RWPE2 (cell line): ENCODE results near the gene TXNDC12.
A peak's percentile ranks its signal among the peaks of the same experiment; 100 is the strongest.

Experiments used
- ATAC-seq: fragments of 200-7000 bp; cut with Tn5 transposase; 3 replicates; pipeline ENCODE4 v1.9.1; 2021; ENCODE audit warnings: low read depth
- DNase-seq: peaks from one replicate; pipeline ENCODE4 v3.0.0-alpha.2; 2020; ENCODE audit warnings: low spot score
- H3K27ac ChIP-seq: fragments of 450-650 bp; 2 replicates; pipeline ENCODE4 v1.5.1; 2017; ENCODE audit warnings: mild to moderate bottlenecking; ENCODE audit not compliant: poor library complexity, severe bottlenecking
- H3K27me3 ChIP-seq: fragments of 250-450 bp; sonication (Bioruptor Pico); 2 replicates; pipeline ENCODE4 v1.5.1; 2021; ENCODE audit warnings: mild to moderate bottlenecking, moderate library complexity; ENCODE audit not compliant: insufficient read depth, poor library complexity, severe bottlenecking
- H3K36me3 ChIP-seq: fragments of 250-450 bp; sonication (Bioruptor Pico); 2 replicates; pipeline ENCODE4 v1.5.1; 2020; ENCODE audit warnings: low read depth, mild to moderate bottlenecking, moderate library complexity
- H3K4me1 ChIP-seq: fragments of 250-450 bp; sonication (Bioruptor Pico); 2 replicates; pipeline ENCODE4 v1.5.1; 2021; ENCODE audit warnings: mild to moderate bottlenecking, moderate library complexity; ENCODE audit not compliant: insufficient read depth, poor library complexity, severe bottlenecking
- H3K4me3 ChIP-seq: fragments of 250-450 bp; sonication (Bioruptor Pico); 2 replicates; pipeline ENCODE4 v1.5.1; 2021; ENCODE audit warnings: mild to moderate bottlenecking, moderate library complexity; ENCODE audit not compliant: severe bottlenecking
- H3K9me3 ChIP-seq: fragments of 250-450 bp; sonication (Bioruptor Pico); 2 replicates; pipeline ENCODE4 v1.5.1; 2021; ENCODE audit warnings: mild to moderate bottlenecking, moderate library complexity; ENCODE audit not compliant: severe bottlenecking
- TF ChIP-seq, protein P1 (sequence below): fragments of 450-650 bp; IDR thresholded peaks from one replicate; pipeline ENCODE4 v1.5.1; 2017; ENCODE audit warnings: mild to moderate bottlenecking, moderate library complexity; ENCODE audit not compliant: poor library complexity, severe bottlenecking

Gene TXNDC12

GRCh38 chr1:52060822-52061221 is 5.8 kb upstream of the TXNDC12 start:
- Histone ChIP-seq H3K27me3 (no peaks in the 10 kb centered on the region), H3K9me3 (no peaks in the 10 kb centered on the region), H3K36me3 (peaks cover 60% of the 10 kb centered on the region), H3K4me1 (peaks cover 28% of the 10 kb centered on the region), H3K4me3 (no peak overlapping the region), H3K27ac (no peak overlapping the region)
- TF ChIP-seq, protein P1, sequence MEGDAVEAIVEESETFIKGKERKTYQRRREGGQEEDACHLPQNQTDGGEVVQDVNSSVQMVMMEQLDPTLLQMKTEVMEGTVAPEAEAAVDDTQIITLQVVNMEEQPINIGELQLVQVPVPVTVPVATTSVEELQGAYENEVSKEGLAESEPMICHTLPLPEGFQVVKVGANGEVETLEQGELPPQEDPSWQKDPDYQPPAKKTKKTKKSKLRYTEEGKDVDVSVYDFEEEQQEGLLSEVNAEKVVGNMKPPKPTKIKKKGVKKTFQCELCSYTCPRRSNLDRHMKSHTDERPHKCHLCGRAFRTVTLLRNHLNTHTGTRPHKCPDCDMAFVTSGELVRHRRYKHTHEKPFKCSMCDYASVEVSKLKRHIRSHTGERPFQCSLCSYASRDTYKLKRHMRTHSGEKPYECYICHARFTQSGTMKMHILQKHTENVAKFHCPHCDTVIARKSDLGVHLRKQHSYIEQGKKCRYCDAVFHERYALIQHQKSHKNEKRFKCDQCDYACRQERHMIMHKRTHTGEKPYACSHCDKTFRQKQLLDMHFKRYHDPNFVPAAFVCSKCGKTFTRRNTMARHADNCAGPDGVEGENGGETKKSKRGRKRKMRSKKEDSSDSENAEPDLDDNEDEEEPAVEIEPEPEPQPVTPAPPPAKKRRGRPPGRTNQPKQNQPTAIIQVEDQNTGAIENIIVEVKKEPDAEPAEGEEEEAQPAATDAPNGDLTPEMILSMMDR: no peak
- DNase-seq (no peak), ATAC-seq (no peak)

- Histone ChIP-seq H3K27ac (peak overlapping the region; percentile 81), H3K27me3 (no peaks in the 10 kb centered on the region), H3K4me1 (peaks cover 28% of the 10 kb centered on the region), H3K36me3 (peaks cover 51% of the 10 kb centered on the region), H3K4me3 (no peak overlapping the region), H3K9me3 (no peaks in the 10 kb centered on the region)
- DNase-seq: no peak
- ATAC-seq: no peak
- TF ChIP-seq, protein P1: no peak
These were observed 4.9 kb upstream of the TXNDC12 start for GRCh38 chr1:52059888-52060287.

- ATAC-seq (no peak), DNase-seq (no peak)
- H3K27ac ChIP-seq: peak overlapping the region; percentile 81
- H3K9me3 ChIP-seq: no peaks in the 10 kb centered on the region
- TF ChIP-seq, protein P1: no peak
- peaks cover 45% of the 10 kb centered on the region for H3K36me3 ChIP-seq
- H3K4me3 ChIP-seq: no peak overlapping the region
- H3K4me1 ChIP-seq: peaks cover 28% of the 10 kb centered on the region
- no peaks in the 10 kb centered on the region for H3K27me3 ChIP-seq
These were observed 4.3 kb upstream of the TXNDC12 start for GRCh38 chr1:52059321-52059720.

DNA sequence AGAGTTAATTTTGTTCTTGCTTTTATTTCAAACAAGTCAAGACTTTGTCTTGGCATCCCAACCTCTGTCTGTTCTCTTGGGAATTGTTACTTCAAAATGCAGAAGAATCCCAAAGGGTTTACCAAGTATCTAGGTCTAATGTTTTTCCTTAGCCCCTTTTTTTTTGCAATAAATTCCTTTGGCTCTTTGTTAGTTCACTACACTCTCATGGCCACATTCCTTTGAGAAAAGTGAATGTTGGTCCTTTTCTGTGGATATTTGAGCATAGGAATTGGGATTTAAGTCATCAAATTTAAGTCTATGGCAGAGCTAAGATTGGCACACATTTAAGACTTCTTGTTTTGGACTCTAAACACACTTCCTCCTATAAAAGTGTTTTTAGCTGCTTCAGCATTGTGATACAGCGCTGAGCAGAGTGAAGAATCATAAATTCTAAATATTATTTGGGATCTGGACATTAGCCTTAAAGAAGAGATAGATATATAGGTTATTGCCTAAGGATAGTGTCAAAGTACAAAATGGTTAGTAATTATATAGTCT is 3.0 kb upstream of the TXNDC12 start:
- H3K9me3 ChIP-seq: no peaks in the 10 kb centered on the region
- peaks cover 31% of the 10 kb centered on the region for H3K4me1 ChIP-seq
- H3K36me3 ChIP-seq: peaks cover 37% of the 10 kb centered on the region
- DNase-seq (no peak), ATAC-seq (no peak)
- no peaks in the 10 kb centered on the region for H3K27me3 ChIP-seq
- H3K4me3 ChIP-seq: peak overlapping the region; percentile 96
- H3K27ac ChIP-seq: peak overlapping the region; percentile 81
- TF ChIP-seq, protein P1: no peak

DNA sequence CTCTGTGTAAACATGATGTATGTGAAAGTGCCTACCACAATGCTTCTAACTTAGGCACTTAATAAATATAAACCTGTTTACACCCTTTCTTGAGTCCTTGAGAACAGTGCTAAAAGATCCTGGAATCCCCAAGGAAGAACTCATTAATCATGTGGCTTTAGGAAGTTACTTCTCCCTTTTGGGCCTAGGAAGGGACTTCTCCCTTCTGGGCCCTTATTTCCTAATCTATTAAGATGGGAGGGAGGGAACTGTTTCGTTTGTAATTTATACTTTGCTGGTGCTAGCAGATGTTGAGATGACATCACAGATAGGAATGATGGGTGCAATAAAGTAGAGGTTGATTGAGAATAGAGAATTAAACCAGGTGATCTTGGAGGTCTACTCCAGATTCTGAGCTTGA is 2.3 kb upstream of the TXNDC12 start:
- peak overlapping the region; percentile 96 for H3K4me3 ChIP-seq
- ATAC-seq (no peak), DNase-seq (no peak)
- peak overlapping the region; percentile 81 for H3K27ac ChIP-seq
- no peaks in the 10 kb centered on the region for H3K9me3 ChIP-seq
- TF ChIP-seq, protein P1: no peak
- H3K27me3 ChIP-seq: no peaks in the 10 kb centered on the region
- H3K4me1 ChIP-seq: peaks cover 31% of the 10 kb centered on the region
- peaks cover 37% of the 10 kb centered on the region for H3K36me3 ChIP-seq
